A549 (cell line): Measurements from ENCODE around the gene NYAP2. TPM values are rescaled to one million over a fixed set of nuclear protein-coding genes. Genes with fewer than 3 reads are reported as not detected.

Source experiments
- ATAC-seq, 2 experiments: fragments of 200-7000 bp in 1 of 2; fragments of >200 bp in 1 of 2; cut with Nextera tagmentation in 1 of 2; cut with Tn5 transposase in 1 of 2; 3 replicates each; pipeline versions ENCODE4 v1.8.0 to v1.9.1; 2018 to 2020; ENCODE audit warnings: mild to moderate bottlenecking in 1 of 2, moderate library complexity in 1 of 2
- CTCF ChIA-PET: fragments of 300-600 bp; sonication (Branson Sonifier 250); formaldehyde crosslinking; extraction: SDS; loops from one replicate; lab custom pipeline; 2021; ENCODE audit warnings: antibody characterized with exemption, inconsistent platforms; lab: Yijun Ruan, JAX
- POLR2A ChIA-PET: fragments of 350-600 bp; formaldehyde crosslinking; extraction: SDS; loops from one replicate; lab custom pipeline; 2021; ENCODE audit warnings: antibody characterized with exemption, inconsistent platforms; lab: Yijun Ruan, JAX
- DNase-seq, 2 experiments: peaks; one replicate each; pipeline versions ENCODE4 v3.0.0 to v3.0.0-alpha.2; 2011 to 2016; ENCODE audit warnings: low read depth in 1 of 2, low spot score in 1 of 2
- FAIRE-seq: peaks from 2 replicates; lab custom pipeline; 2011; peaks lifted over from hg19 to GRCh38; lab: Jason Lieb, UNC
- H3K27ac ChIP-seq, 2 experiments: fragments of >200 bp; sonication (Bioruptor Twin); formaldehyde crosslinking; 3 replicates each; pipeline ENCODE4 v1.5.1; 2016 to 2017
- H3K4me1 ChIP-seq: fragments of >200 bp; sonication (Bioruptor Twin); formaldehyde crosslinking; 3 replicates; pipeline ENCODE4 v1.6.1; 2016
- H3K4me2 ChIP-seq: fragments of >200 bp; sonication (Bioruptor Twin); formaldehyde crosslinking; 3 replicates; pipeline ENCODE4 v1.6.1; 2016
- H3K4me3 ChIP-seq: fragments of >200 bp; sonication (Bioruptor Twin); formaldehyde crosslinking; 3 replicates; pipeline ENCODE4 v1.5.1; 2016
- H3K9me3 ChIP-seq: fragments of >200 bp; sonication (Bioruptor Twin); formaldehyde crosslinking; 3 replicates; pipeline ENCODE4 v1.6.1; 2016
- CBX2 ChIP-seq: fragments of 200-600 bp; sonication (generic); IDR thresholded peaks from 2 replicates; pipeline ENCODE4 v1.6.1; 2016; ENCODE audit warnings: low read depth, mild to moderate bottlenecking, borderline replicate concordance
- CEBPB ChIP-seq, 2 experiments: fragments of >200 bp in 1 of 2; sonication (Bioruptor Twin) in 1 of 2; formaldehyde crosslinking in 1 of 2; IDR thresholded peaks; 2 replicates each; pipeline ENCODE4 v1.6.1; 2012 to 2016
- EHMT2 ChIP-seq: fragments of 200-600 bp; sonication (generic); IDR thresholded peaks from 2 replicates; pipeline ENCODE4 v1.6.1; 2016; ENCODE audit warnings: antibody characterized with exemption, low read depth, mild to moderate bottlenecking, moderate library complexity
- FOSL2 ChIP-seq, 2 experiments: fragments of 450-650 bp in 1 of 2; fragments of >200 bp in 1 of 2; sonication (Bioruptor Twin) in 1 of 2; formaldehyde crosslinking; IDR thresholded peaks; 2 replicates each; pipeline versions ENCODE4 v1.5.0 to v1.6.1; 2016 to 2020; ENCODE audit warnings: mild to moderate bottlenecking in 1 of 2, moderate library complexity in 1 of 2
- GATA3 ChIP-seq: IDR thresholded peaks from 2 replicates; pipeline ENCODE4 v1.6.1; 2012; ENCODE audit warnings: borderline replicate concordance
- HEYL ChIP-seq: fragments of 250-450 bp; sonication (Bioruptor Pico); IDR thresholded peaks from 2 replicates; pipeline ENCODE4 v1.8.0; 2021; ENCODE audit warnings: mild to moderate bottlenecking, moderate library complexity
- HOXA7 ChIP-seq: fragments of 250-450 bp; sonication (Bioruptor Pico); IDR thresholded peaks from 2 replicates; pipeline ENCODE4 v1.5.0; 2020; ENCODE audit warnings: mild to moderate bottlenecking, moderate library complexity
- HOXB13 ChIP-seq: fragments of 250-450 bp; sonication (Bioruptor Pico); IDR thresholded peaks from 2 replicates; pipeline ENCODE4 v1.5.0; 2020; ENCODE audit warnings: low read depth, mild to moderate bottlenecking, moderate library complexity
- HOXB5 ChIP-seq: fragments of 250-450 bp; sonication (Bioruptor Pico); IDR thresholded peaks from 2 replicates; pipeline ENCODE4 v1.5.0; 2020; ENCODE audit warnings: mild to moderate bottlenecking, moderate library complexity
- JUN ChIP-seq, 2 experiments: fragments of >200 bp; sonication (Bioruptor Twin); formaldehyde crosslinking; IDR thresholded peaks; 2 replicates in 1 of 2; 3 replicates in 1 of 2; pipeline ENCODE4 v1.6.1; 2016 to 2017
- JUNB ChIP-seq: fragments of >200 bp; sonication (Bioruptor Twin); formaldehyde crosslinking; IDR thresholded peaks from 2 replicates; pipeline ENCODE4 v1.6.1; 2016
- KDM1A ChIP-seq: fragments of 200-600 bp; sonication (generic); IDR thresholded peaks from 2 replicates; pipeline ENCODE4 v1.6.1; 2016; ENCODE audit warnings: low read depth, mild to moderate bottlenecking
- KDM5A ChIP-seq: fragments of 200-600 bp; sonication (generic); IDR thresholded peaks from 2 replicates; pipeline ENCODE4 v1.6.1; 2016; ENCODE audit warnings: antibody characterized with exemption, mild to moderate bottlenecking
- MAFK ChIP-seq: fragments of 450-650 bp; IDR thresholded peaks from 2 replicates; pipeline ENCODE4 v1.6.1; 2014; ENCODE audit not compliant: partially characterized antibody
- MAZ ChIP-seq: fragments of 150-350 bp; IDR thresholded peaks from 2 replicates; pipeline ENCODE4 v1.6.1; 2014; ENCODE audit warnings: antibody characterized with exemption, low read depth, low read length, borderline replicate concordance
- MYC ChIP-seq: IDR thresholded peaks from 2 replicates; pipeline ENCODE4 v1.6.1; 2012; ENCODE audit warnings: mild to moderate bottlenecking, inconsistent platforms, low read length, improper control_type of control experiment, borderline replicate concordance
- NPAS2 ChIP-seq: fragments of 250-450 bp; sonication (Bioruptor Pico); IDR thresholded peaks from 2 replicates; pipeline ENCODE4 v1.8.0; 2022; ENCODE audit warnings: mild to moderate bottlenecking, moderate library complexity, borderline replicate concordance
- NR3C1 ChIP-seq: fragments of >200 bp; sonication (Bioruptor Twin); formaldehyde crosslinking; IDR thresholded peaks from 3 replicates; pipeline ENCODE4 v1.6.1; 2017
- POLR2A ChIP-seq: IDR thresholded peaks from 2 replicates; pipeline ENCODE4 v1.6.1; 2012; ENCODE audit warnings: mild to moderate bottlenecking, low read length
- RAD21 ChIP-seq, 2 experiments: fragments of >200 bp in 1 of 2; sonication (Bioruptor Twin) in 1 of 2; formaldehyde crosslinking in 1 of 2; IDR thresholded peaks in 1 of 2; conservative IDR thresholded peaks in 1 of 2; 2 replicates in 1 of 2; 3 replicates in 1 of 2; pipeline ENCODE4 v1.6.1; 2012 to 2018; ENCODE audit warnings: inconsistent platforms in 1 of 2
- RARB ChIP-seq: fragments of 250-450 bp; sonication (Bioruptor Pico); IDR thresholded peaks from 2 replicates; pipeline ENCODE4 v1.8.0; 2021; ENCODE audit warnings: mild to moderate bottlenecking, moderate library complexity
- RNF2 ChIP-seq: fragments of 200-600 bp; sonication (generic); IDR thresholded peaks from 2 replicates; pipeline ENCODE4 v1.6.1; 2016; ENCODE audit warnings: low read depth, mild to moderate bottlenecking, antibody characterized with exemption, moderate library complexity, borderline replicate concordance
- SREBF2 ChIP-seq: fragments of 450-650 bp; IDR thresholded peaks from 2 replicates; pipeline ENCODE4 v1.6.1; 2014; ENCODE audit warnings: mild to moderate bottlenecking, moderate library complexity
- TFCP2L1 ChIP-seq: fragments of 250-450 bp; sonication (Bioruptor Pico); IDR thresholded peaks from 2 replicates; pipeline ENCODE4 v1.5.0; 2021; ENCODE audit warnings: mild to moderate bottlenecking
- ZC3H11A ChIP-seq: fragments of 450-650 bp; IDR thresholded peaks from 2 replicates; pipeline ENCODE4 v1.6.1; 2014; ENCODE audit warnings: antibody characterized with exemption, mild to moderate bottlenecking
- WGBS: methylation state at CpG from one replicate; pipeline ENCODE4 v1.1.6; 2017; ENCODE audit errors: missing lambda C conversion rate; 5-methylcytosine and 5-hydroxymethylcytosine counted together
- polyA plus RNA-seq, 4 experiments: library from polyadenylated mRNA; depleted of rRNA in 3 of 4; stranded (reverse); fragments of >200 nt; fragmentation: RNase III in 1 of 4; extraction: RNeasy Plus Mini Kit Qiagen cat#74134 plus additional on column Dnase treatment in 1 of 4; gene quantifications; 2 replicates in 3 of 4; 3 replicates in 1 of 4; pipeline ENCODE4 v1.2.3, GENCODE V29; 2011 to 2017
- TF ChIP-seq, protein P1 (sequence below): fragments of 200-600 bp; sonication (generic); IDR thresholded peaks from 2 replicates; pipeline ENCODE4 v1.6.1; 2016; ENCODE audit warnings: antibody characterized with exemption, mild to moderate bottlenecking, moderate library complexity
- TF ChIP-seq, protein P2 (sequence below): IDR thresholded peaks from 2 replicates; pipeline ENCODE4 v1.6.1; 2012
- TF ChIP-seq, protein P3 (sequence below): IDR thresholded peaks from 2 replicates; pipeline ENCODE4 v1.6.1; 2012; ENCODE audit warnings: low read depth, borderline replicate concordance
- TF ChIP-seq, protein P4 (sequence below): IDR thresholded peaks from 2 replicates; pipeline ENCODE4 v1.6.1; 2012
- TF ChIP-seq, protein P5 (sequence below): fragments of >200 bp; sonication (Bioruptor Twin); formaldehyde crosslinking; IDR thresholded peaks from 2 replicates; pipeline ENCODE4 v1.6.1; 2016

Gene NYAP2
- polyA plus RNA-seq, 2 of the 4 experiments (the other 2 are of a cell fraction): 0.01 TPM; not detected in 1

DNA sequence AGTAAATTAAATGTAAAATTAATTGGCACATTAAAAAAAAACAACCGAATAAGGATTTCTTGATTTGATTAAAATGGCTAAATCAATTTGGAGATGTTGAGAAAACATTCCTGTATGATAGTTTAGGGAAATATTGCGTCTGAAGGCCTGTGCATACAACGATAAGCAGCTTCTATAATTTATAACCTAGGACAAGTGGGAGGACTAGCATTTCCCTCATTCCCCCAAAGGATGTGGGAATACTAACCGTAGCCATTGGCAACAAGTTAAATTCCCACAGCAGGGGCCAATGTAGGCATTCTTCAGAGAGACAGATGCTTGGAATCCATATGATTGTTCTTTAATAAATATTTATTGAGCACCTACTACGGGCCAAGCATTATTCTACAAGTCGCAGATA, 134.5 kb downstream of the NYAP2 start:
- Histone ChIP-seq H3K4me3 (no peak overlapping the region), H3K4me1 (no peaks in the 10 kb centered on the region)
- no peak for FAIRE-seq
- no peak for TF ChIP-seq FOSL2 (IDR thresholded peaks at IDR 0.05)
- no peak for TF ChIP-seq FOSL2 (CRISPR knock-in tag; IDR thresholded peaks at IDR 0.05)
- no peak for TF ChIP-seq JUNB
- TF ChIP-seq MYC: no peak
- TF ChIP-seq HEYL (CRISPR knock-in tag): no peak
- TF ChIP-seq, protein P1, sequence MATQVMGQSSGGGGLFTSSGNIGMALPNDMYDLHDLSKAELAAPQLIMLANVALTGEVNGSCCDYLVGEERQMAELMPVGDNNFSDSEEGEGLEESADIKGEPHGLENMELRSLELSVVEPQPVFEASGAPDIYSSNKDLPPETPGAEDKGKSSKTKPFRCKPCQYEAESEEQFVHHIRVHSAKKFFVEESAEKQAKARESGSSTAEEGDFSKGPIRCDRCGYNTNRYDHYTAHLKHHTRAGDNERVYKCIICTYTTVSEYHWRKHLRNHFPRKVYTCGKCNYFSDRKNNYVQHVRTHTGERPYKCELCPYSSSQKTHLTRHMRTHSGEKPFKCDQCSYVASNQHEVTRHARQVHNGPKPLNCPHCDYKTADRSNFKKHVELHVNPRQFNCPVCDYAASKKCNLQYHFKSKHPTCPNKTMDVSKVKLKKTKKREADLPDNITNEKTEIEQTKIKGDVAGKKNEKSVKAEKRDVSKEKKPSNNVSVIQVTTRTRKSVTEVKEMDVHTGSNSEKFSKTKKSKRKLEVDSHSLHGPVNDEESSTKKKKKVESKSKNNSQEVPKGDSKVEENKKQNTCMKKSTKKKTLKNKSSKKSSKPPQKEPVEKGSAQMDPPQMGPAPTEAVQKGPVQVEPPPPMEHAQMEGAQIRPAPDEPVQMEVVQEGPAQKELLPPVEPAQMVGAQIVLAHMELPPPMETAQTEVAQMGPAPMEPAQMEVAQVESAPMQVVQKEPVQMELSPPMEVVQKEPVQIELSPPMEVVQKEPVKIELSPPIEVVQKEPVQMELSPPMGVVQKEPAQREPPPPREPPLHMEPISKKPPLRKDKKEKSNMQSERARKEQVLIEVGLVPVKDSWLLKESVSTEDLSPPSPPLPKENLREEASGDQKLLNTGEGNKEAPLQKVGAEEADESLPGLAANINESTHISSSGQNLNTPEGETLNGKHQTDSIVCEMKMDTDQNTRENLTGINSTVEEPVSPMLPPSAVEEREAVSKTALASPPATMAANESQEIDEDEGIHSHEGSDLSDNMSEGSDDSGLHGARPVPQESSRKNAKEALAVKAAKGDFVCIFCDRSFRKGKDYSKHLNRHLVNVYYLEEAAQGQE: no peak
- TF ChIP-seq RARB (CRISPR knock-in tag): no peak
- no peak for TF ChIP-seq CEBPB (IDR thresholded peaks at IDR 0.05)
- TF ChIP-seq JUN (IDR thresholded peaks at IDR 0.05): no peak
- TF ChIP-seq RAD21 (conservative IDR thresholded peaks at IDR 0.05 in 1 of 2, IDR thresholded peaks at IDR 0.05 in 1 of 2): no peak
- no peak for TF ChIP-seq MAZ
- no peak for TF ChIP-seq HOXB5 (CRISPR knock-in tag)
- TF ChIP-seq, protein P2, sequence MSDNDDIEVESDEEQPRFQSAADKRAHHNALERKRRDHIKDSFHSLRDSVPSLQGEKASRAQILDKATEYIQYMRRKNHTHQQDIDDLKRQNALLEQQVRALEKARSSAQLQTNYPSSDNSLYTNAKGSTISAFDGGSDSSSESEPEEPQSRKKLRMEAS: no peak
- no peak for TF ChIP-seq EHMT2
- TF ChIP-seq MAFK: no peak
- no peak for TF ChIP-seq KDM1A
- no peak for TF ChIP-seq HOXA7
- TF ChIP-seq, protein P3, sequence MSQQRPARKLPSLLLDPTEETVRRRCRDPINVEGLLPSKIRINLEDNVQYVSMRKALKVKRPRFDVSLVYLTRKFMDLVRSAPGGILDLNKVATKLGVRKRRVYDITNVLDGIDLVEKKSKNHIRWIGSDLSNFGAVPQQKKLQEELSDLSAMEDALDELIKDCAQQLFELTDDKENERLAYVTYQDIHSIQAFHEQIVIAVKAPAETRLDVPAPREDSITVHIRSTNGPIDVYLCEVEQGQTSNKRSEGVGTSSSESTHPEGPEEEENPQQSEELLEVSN: no peak
- no peak for TF ChIP-seq POLR2A
- no peak for TF ChIP-seq TFCP2L1 (CRISPR knock-in tag)
- TF ChIP-seq NR3C1: no peak
- TF ChIP-seq, all 56 proteins: peak for 0
- Histone ChIP-seq H3K9me3 (0 out of 3 replicates have a peak, but pooled peaks cover 3% of the 10 kb centered on the region), H3K27ac (no peak overlapping the region), H3K4me2 (no peak overlapping the region)
- DNase-seq: no peak
- POLR2A ChIA-PET: no interaction called here
- CTCF ChIA-PET: no interaction called here
- no peak for ATAC-seq
- WGBS: 35% methylated on average over 6 of the region's 6 CpGs

DNA sequence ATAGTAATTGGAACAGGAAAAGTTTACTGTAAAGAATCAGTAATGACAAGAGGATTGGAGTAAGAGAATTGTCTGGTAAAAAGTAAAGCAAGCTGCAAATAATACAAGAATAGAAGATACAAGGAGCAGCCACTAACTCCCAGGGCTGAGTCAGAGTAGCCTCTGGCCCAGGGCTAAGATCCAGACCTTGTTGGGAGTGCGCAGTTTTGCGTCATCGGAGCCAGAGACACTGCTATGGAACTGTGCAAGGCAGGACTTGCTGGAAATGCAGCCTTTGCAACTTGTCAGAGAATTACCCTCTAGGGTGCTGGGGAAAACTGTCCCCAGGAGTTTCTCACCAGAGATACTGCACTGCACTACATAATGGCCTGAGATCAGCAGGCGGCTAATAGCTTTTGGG, 135.2 kb downstream of the NYAP2 start:
- CTCF ChIA-PET: no interaction called here
- no peak for TF ChIP-seq ZC3H11A
- no peak for TF ChIP-seq CBX2
- TF ChIP-seq NPAS2 (CRISPR knock-in tag): no peak
- no peak for TF ChIP-seq RARB (CRISPR knock-in tag)
- TF ChIP-seq, protein P4, sequence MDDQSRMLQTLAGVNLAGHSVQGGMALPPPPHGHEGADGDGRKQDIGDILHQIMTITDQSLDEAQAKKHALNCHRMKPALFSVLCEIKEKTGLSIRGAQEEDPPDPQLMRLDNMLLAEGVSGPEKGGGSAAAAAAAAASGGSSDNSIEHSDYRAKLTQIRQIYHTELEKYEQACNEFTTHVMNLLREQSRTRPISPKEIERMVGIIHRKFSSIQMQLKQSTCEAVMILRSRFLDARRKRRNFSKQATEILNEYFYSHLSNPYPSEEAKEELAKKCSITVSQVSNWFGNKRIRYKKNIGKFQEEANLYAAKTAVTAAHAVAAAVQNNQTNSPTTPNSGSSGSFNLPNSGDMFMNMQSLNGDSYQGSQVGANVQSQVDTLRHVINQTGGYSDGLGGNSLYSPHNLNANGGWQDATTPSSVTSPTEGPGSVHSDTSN: no peak
- no peak for TF ChIP-seq GATA3
- no peak for TF ChIP-seq CEBPB (IDR thresholded peaks at IDR 0.05)
- no peak for TF ChIP-seq HOXB5 (CRISPR knock-in tag)
- TF ChIP-seq, protein P1: no peak
- TF ChIP-seq SREBF2: no peak
- TF ChIP-seq MAZ: no peak
- TF ChIP-seq, protein P5, sequence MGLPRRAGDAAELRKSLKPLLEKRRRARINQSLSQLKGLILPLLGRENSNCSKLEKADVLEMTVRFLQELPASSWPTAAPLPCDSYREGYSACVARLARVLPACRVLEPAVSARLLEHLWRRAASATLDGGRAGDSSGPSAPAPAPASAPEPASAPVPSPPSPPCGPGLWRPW: no peak
- no peak for TF ChIP-seq KDM5A
- no peak for TF ChIP-seq RNF2
- no peak for TF ChIP-seq JUN (IDR thresholded peaks at IDR 0.05)
- no peak for TF ChIP-seq HOXB13 (CRISPR knock-in tag)

More for the DNA sequence above, 135.2 kb downstream of the NYAP2 start:
- Histone ChIP-seq H3K9me3 (0 out of 3 replicates have a peak, but pooled peaks cover 3% of the 10 kb centered on the region), H3K4me2 (no peak overlapping the region), H3K4me3 (no peak overlapping the region), H3K4me1 (no peaks in the 10 kb centered on the region), H3K27ac (no peak overlapping the region)
- POLR2A ChIA-PET: no interaction called here
- 83% methylated on average over 4 of the region's 4 CpGs for WGBS
- no peak for FAIRE-seq
- no peak for ATAC-seq
- no peak for DNase-seq
